Stimulated activated CD4-positive, alpha-beta T cell treated with anti-CD3 and anti-CD28 coated beads, Interleukin-1b, Interleukin-23, amount 100 ng/mL, for 1 hour (primary cell): Measurements from ENCODE around the gene LAMB2.

Experiments used
- DNase-seq, 2 donors: peaks; one replicate each; pipeline ENCODE4 v3.0.0-alpha.2; 2020; ENCODE audit warnings: low read depth in 2 of 2

The LAMB2 gene

GRCh38 chr3:49161808-49162530 lies 29.1 kb upstream of the LAMB2 start:
- DNase-seq: no peak

- DNase-seq: no peak
Observed at GRCh38 chr3:49161197-49161596, 28.3 kb upstream of the LAMB2 start.

- DNase-seq: no peak
Observed at GRCh38 chr3:49158792-49159191, 25.9 kb upstream of the LAMB2 start.

GRCh38 chr3:49158103-49158709 lies 25.4 kb upstream of the LAMB2 start:
- DNase-seq: peak; percentile 23 to 29

GRCh38 chr3:49157289-49157688 lies 24.4 kb upstream of the LAMB2 start:
- no peak for DNase-seq

GRCh38 chr3:49153349-49153912 lies 20.6 kb upstream of the LAMB2 start:
- no peak for DNase-seq

- no peak for DNase-seq
Observed at GRCh38 chr3:49151610-49152009, 18.8 kb upstream of the LAMB2 start.

- DNase-seq: no peak
Observed at GRCh38 chr3:49148159-49148558, 15.3 kb upstream of the LAMB2 start.

- DNase-seq: no peak
Observed at GRCh38 chr3:49140080-49140479, 7.2 kb upstream of the LAMB2 start.

GRCh38 chr3:49135499-49135898 lies 2.6 kb upstream of the LAMB2 start:
- no peak for DNase-seq

GRCh38 chr3:49134471-49135265 lies 1.8 kb upstream of the LAMB2 start:
- DNase-seq: no peak

- no peak for DNase-seq
Observed at GRCh38 chr3:49133226-49133951, 539 bp upstream of the LAMB2 start.

GRCh38 chr3:49132073-49132436 lies 795 bp downstream of the LAMB2 start:
- no peak for DNase-seq

- DNase-seq: no peak
Observed at GRCh38 chr3:49131576-49131975, 1.3 kb downstream of the LAMB2 start.

GRCh38 chr3:49131040-49131439 lies 1.8 kb downstream of the LAMB2 start:
- no peak for DNase-seq

- DNase-seq: no peak
Observed at GRCh38 chr3:49124991-49125670, 7.7 kb downstream of the LAMB2 start.

- no peak for DNase-seq
Observed at GRCh38 chr3:49124203-49124602, 8.6 kb downstream of the LAMB2 start.

- DNase-seq: no peak
Observed at GRCh38 chr3:49123687-49124086, 9.2 kb downstream of the LAMB2 start.

- DNase-seq: no peak
Observed at GRCh38 chr3:49122886-49123545, 9.8 kb downstream of the LAMB2 start.

- DNase-seq: no peak
Observed at GRCh38 chr3:49122451-49122850, 10.4 kb downstream of the LAMB2 start.

GRCh38 chr3:49122022-49122421 lies 10.8 kb downstream of the LAMB2 start:
- DNase-seq: no peak
